RKO (cell line): ENCODE measurements around the gene MCU.
"Not testable (repeated sequence)": the region's sequence is repeated elsewhere in the genome, so short reads cannot be mapped to it uniquely, and the experiment has no call there.

Source experiments
- DNase-seq: peaks from one replicate; pipeline ENCODE4 v3.0.0-alpha.2; 2016; ENCODE audit warnings: low spot score

The MCU gene

GRCh38 chr10:72762042-72762441 lies 70.1 kb downstream of the MCU start:
- DNase-seq = no peak

GRCh38 chr10:72763201-72763600 lies 71.3 kb downstream of the MCU start:
- no peak for DNase-seq

GRCh38 chr10:72764151-72764550 lies 72.2 kb downstream of the MCU start:
- no peak for DNase-seq

- DNase-seq = no peak
These were observed 73.3 kb downstream of the MCU start for GRCh38 chr10:72765051-72765745.

GRCh38 chr10:72771195-72771594 lies 79.3 kb downstream of the MCU start:
- DNase-seq = not testable (repeated sequence)

- DNase-seq = no peak
These were observed 80.1 kb downstream of the MCU start for GRCh38 chr10:72772031-72772430.

- no peak for DNase-seq
These were observed 87.9 kb downstream of the MCU start for GRCh38 chr10:72779874-72780273.

- DNase-seq = no peak
These were observed 90.8 kb downstream of the MCU start for GRCh38 chr10:72782649-72783330.

- DNase-seq = no peak
These were observed 91.5 kb downstream of the MCU start for GRCh38 chr10:72783410-72783833.

GRCh38 chr10:72784551-72785351 lies 92.8 kb downstream of the MCU start:
- no peak for DNase-seq

- DNase-seq = no peak
These were observed 93.5 kb downstream of the MCU start for GRCh38 chr10:72785409-72785808.

- no peak for DNase-seq
These were observed 98.5 kb downstream of the MCU start for GRCh38 chr10:72790216-72790990.

GRCh38 chr10:72792288-72792687 lies 100.3 kb downstream of the MCU start:
- DNase-seq = no peak

GRCh38 chr10:72793752-72794151 lies 101.8 kb downstream of the MCU start:
- DNase-seq = no peak

GRCh38 chr10:72794260-72794659 lies 102.3 kb downstream of the MCU start:
- DNase-seq = no peak

- no peak for DNase-seq
These were observed 104.1 kb downstream of the MCU start for GRCh38 chr10:72796042-72796441.

GRCh38 chr10:72796538-72796937 lies 104.6 kb downstream of the MCU start:
- no peak for DNase-seq

GRCh38 chr10:72800000-72800740 lies 108.2 kb downstream of the MCU start:
- DNase-seq = no peak

GRCh38 chr10:72800741-72801092 lies 108.8 kb downstream of the MCU start:
- DNase-seq = no peak

GRCh38 chr10:72801263-72801868 lies 109.4 kb downstream of the MCU start:
- DNase-seq = no peak

- no peak for DNase-seq
These were observed 110.4 kb downstream of the MCU start for GRCh38 chr10:72802332-72802731.
